G401.6 (cell line): ENCODE measurements around the gene HSD17B3.
"Not testable (repeated sequence)": the region's sequence is repeated elsewhere in the genome, so short reads cannot be mapped to it uniquely, and the experiment has no call there.

Experiments
- FAIRE-seq: peaks from 2 replicates; lab custom pipeline; 2012; peaks lifted over from hg19 to GRCh38; lab: Jason Lieb, UNC

HSD17B3 gene

GRCh38 chr9:96192710-96193109 is 109.3 kb downstream of the HSD17B3 start:
- no peak for FAIRE-seq

- no peak for FAIRE-seq
Measured at GRCh38 chr9:96189995-96190394, 112.0 kb downstream of the HSD17B3 start.

- not testable (repeated sequence) for FAIRE-seq
Measured at GRCh38 chr9:96189581-96189980, 112.4 kb downstream of the HSD17B3 start.

- no peak for FAIRE-seq
Measured at GRCh38 chr9:96188571-96188970, 113.4 kb downstream of the HSD17B3 start.

- FAIRE-seq, result no peak
Measured at GRCh38 chr9:96187151-96187555, 114.8 kb downstream of the HSD17B3 start.

GRCh38 chr9:96186591-96187011 is 115.4 kb downstream of the HSD17B3 start:
- FAIRE-seq, result no peak

- FAIRE-seq, result no peak
Measured at GRCh38 chr9:96185518-96186156, 116.3 kb downstream of the HSD17B3 start.
